GM18505 (cell line): ENCODE measurements around the gene OR2T8.

Experiments
- ATAC-seq: cut with Tn5 transposase; IDR thresholded peaks from one replicate; pipeline ENCODE4 v1.9.1; 2021; ENCODE audit not compliant: unreplicated experiment
- POLR2A ChIP-seq: IDR thresholded peaks from 4 replicates; pipeline ENCODE4 v1.6.1; 2011; ENCODE audit warnings: borderline replicate concordance; ENCODE audit not compliant: insufficient read depth, insufficient read length; ENCODE audit errors: extremely low read depth

The OR2T8 gene, protein sequence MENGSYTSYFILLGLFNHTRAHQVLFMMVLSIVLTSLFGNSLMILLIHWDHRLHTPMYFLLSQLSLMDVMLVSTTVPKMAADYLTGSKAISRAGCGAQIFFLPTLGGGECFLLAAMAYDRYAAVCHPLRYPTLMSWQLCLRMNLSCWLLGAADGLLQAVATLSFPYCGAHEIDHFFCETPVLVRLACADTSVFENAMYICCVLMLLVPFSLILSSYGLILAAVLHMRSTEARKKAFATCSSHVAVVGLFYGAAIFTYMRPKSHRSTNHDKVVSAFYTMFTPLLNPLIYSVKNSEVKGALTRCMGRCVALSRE

GRCh38 chr1:247919952-247920351 is at the start of gene OR2T8:
OR2T8 (plus strand) TSS chr1:247920252; CDS start chr1:247921018, 766 bp downstream.
- no peak for TF ChIP-seq POLR2A
- no peak for ATAC-seq

- no peak for ATAC-seq
- TF ChIP-seq POLR2A, result no peak
These were observed 36.7 kb upstream of the OR2T8 start for GRCh38 chr1:247883346-247883745.

DNA sequence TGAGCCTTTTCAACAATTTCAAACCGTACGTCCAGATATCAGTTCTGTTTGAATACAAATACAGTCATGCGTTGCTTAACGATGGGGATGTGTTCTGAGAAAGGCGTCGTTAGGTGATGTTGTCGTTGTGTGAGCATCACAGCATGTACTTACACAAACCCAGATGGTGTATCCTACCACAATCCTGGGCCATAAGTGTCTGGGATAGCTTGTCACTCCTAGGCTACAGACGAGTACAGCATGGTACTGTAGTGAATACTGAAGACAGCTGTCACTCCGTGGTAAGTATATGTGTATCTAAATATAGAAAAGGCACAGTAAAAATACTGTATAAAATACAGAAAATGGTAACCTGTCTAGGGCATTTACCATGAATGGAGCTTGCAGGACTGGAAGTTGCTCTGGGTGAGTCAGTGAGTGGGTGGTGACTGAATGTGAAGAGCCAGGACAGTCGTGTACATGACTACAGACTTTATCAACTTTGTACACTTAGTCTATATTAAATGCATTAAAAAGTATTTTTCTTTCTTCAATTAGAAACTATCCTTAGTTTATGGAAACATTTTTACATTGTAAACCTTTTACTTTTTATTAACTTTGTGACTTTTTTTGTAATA is 35.1 kb upstream of the OR2T8 start:
- TF ChIP-seq POLR2A, result no peak
- no peak for ATAC-seq

- TF ChIP-seq POLR2A, result no peak
- no peak for ATAC-seq
These were observed 24.9 kb upstream of the OR2T8 start, which contains the start of gene OR2W3 for GRCh38 chr1:247895163-247895637. OR2W3 (plus strand) TSS chr1:247895587; CDS start chr1:247895587, 0 bp downstream.

- no peak for ATAC-seq
- no peak for TF ChIP-seq POLR2A
These were observed 24.1 kb upstream of the OR2T8 start for GRCh38 chr1:247895976-247896375.

DNA sequence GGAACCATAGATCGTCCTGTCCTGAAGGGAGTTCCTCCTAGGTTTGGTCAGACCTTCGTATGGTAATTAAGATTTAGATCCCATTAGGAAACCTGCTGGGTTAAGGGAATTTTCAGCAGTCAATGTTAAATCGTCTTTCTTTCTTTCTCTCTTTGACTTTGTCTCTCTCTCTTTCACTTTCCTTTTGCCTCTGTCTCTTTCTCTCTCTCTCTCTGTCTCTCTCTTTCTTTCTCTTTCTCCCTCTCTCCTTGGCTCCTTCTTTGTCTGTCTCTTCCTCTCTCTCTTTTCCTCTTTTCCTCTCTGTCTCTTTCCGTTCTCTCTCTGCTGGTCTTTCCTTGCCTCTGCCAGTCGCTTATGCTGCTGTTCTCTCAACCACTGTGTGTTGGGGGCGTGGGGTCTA is 15.9 kb upstream of the OR2T8 start:
- no peak for TF ChIP-seq POLR2A
- ATAC-seq, result no peak

- no peak for TF ChIP-seq POLR2A
- ATAC-seq, result no peak
These were observed 14.9 kb upstream of the OR2T8 start for GRCh38 chr1:247905181-247905580.

DNA sequence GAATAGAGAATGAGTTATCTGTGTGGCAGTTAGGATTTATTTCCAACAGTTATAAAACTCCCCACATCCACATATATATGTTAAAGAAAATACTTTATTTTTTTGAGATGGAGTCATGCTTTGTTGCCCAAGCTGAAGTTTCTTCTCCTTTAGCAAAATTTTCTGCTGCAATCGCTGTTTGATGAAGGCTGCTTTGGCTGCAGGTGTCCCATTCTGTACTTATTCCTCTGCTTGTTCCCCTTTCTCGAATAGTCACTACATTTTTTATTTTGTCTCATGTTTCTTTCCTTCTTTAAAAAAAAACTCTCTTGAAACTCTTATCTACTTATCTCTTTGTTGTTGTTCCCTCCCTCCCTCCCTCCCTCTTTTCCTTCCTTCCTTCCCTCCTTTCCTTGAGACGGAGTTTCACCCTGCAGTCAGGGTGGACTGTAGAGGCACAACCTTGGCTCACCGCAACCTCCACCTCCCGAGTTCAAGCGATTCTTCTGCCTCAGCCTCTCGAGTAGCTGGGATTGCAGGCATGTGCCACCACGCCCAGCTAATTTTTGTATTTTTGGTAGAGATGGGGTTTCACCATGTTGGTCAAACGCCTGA is 14.0 kb upstream of the OR2T8 start:
- no peak for ATAC-seq
- no peak for TF ChIP-seq POLR2A

GRCh38 chr1:247906504-247907047 is 13.5 kb upstream of the OR2T8 start:
- no peak for ATAC-seq
- no peak for TF ChIP-seq POLR2A

- no peak for TF ChIP-seq POLR2A
- ATAC-seq, result no peak
These were observed 11.3 kb upstream of the OR2T8 start for GRCh38 chr1:247908766-247909165.

- no peak for TF ChIP-seq POLR2A
These were observed 6.3 kb upstream of the OR2T8 start for GRCh38 chr1:247913786-247914185.

GRCh38 chr1:247914941-247915662 is 5.0 kb upstream of the OR2T8 start:
- no peak for TF ChIP-seq POLR2A

More at GRCh38 chr1:247913786-247914185, 6.3 kb upstream of the OR2T8 start:
- ATAC-seq, result no peak

DNA sequence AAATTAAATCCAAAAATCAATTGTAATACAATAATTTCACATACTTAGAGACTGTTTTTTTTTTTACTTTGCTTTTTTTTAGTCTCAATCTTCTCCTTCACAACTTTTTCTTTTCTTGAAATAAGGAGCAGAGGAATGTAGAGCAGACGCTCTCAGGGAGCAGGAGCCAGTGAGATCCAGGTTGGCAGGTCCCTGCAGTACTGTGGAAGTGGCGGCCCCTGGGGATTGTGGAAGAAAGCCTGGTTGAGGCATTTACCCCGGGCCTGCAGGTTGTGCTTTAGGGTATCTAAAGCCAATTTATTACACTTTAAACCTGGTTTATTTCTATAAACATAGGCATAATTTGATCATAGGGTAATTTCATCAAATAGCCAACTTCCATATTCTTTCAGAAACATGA is 3.9 kb downstream of the OR2T8 start:
- TF ChIP-seq POLR2A, result no peak
- no peak for ATAC-seq

More at GRCh38 chr1:247914941-247915662, 5.0 kb upstream of the OR2T8 start:
- ATAC-seq, result no peak
